Peyer's patch (tissue), 4 donors: ENCODE data around the gene FEV.

ENCODE experiments used
- POLR2A ChIP-seq, 2 donors: fragments of 450-650 bp; IDR thresholded peaks; one replicate each; pipeline ENCODE4 v1.5.1; 2017; ENCODE audit warnings: antibody characterized with exemption in 2 of 2, mild to moderate bottlenecking in 2 of 2, moderate library complexity in 2 of 2
- TF ChIP-seq, protein P1 (sequence below), 6 experiments: fragments of 450-650 bp in 4 of 6; fragments of 200-600 bp in 2 of 6; sonication (generic) in 1 of 6; IDR thresholded peaks; one replicate each; pipeline ENCODE4 v1.5.1; 2017 to 2019; ENCODE audit warnings: antibody characterized with exemption in 6 of 6, mild to moderate bottlenecking in 3 of 6, moderate library complexity in 1 of 6

DNA sequence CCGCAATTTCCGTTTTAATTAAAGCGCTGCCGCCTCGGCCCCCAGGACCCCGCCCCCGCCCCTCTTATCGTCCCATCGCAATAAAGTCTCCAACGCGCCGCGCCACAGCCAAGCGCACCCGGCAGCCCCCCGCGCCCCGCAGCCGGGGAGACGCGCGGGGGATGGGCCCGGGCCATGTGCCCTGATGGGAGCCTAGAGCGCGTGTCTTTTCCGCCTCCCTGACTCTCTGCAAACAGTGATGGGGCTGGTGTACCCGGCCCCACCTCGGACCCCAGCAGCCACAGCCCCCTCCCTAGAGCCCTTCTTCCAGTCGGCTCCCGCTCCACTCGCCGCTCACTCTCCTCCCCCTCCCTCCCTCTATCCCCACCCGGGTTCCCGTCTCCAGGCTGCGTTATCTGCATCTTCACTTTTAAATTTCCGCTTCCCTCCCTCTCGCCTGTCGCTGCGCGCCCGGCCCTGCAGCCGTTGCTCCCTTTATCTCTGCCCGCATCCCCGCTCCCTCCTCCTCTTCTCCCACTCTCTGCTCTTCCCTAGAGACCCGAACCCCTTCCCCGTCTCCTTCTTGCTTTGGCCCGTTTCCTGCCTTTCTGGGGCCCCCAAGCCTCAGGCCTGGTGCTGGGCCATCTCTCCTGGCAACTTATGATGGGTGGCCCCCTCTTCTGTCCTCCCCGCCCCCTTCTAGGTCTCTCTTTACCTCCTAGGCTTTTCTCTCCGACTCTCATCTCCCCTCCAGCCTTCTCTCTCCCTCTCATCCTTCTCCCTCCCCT is 524 bp upstream of the FEV start:
- TF ChIP-seq, protein P1, sequence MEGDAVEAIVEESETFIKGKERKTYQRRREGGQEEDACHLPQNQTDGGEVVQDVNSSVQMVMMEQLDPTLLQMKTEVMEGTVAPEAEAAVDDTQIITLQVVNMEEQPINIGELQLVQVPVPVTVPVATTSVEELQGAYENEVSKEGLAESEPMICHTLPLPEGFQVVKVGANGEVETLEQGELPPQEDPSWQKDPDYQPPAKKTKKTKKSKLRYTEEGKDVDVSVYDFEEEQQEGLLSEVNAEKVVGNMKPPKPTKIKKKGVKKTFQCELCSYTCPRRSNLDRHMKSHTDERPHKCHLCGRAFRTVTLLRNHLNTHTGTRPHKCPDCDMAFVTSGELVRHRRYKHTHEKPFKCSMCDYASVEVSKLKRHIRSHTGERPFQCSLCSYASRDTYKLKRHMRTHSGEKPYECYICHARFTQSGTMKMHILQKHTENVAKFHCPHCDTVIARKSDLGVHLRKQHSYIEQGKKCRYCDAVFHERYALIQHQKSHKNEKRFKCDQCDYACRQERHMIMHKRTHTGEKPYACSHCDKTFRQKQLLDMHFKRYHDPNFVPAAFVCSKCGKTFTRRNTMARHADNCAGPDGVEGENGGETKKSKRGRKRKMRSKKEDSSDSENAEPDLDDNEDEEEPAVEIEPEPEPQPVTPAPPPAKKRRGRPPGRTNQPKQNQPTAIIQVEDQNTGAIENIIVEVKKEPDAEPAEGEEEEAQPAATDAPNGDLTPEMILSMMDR (IDR thresholded peaks at IDR 0.05), result no peak
- no peak for TF ChIP-seq POLR2A (IDR thresholded peaks at IDR 0.05)
